SK-N-SH (cell line): ENCODE data around the gene ZNF609. TPM values are rescaled to one million over a fixed set of nuclear protein-coding genes. Genes with fewer than 3 reads are reported as not detected.

Experiments used
- CTCF ChIA-PET: fragments of 300-600, 350-600 bp; formaldehyde crosslinking; extraction: SDS; loops from one replicate; lab custom pipeline; 2021; lab: Yijun Ruan, JAX
- POLR2A ChIA-PET: fragments of 350-600 bp; sonication (Branson Sonifier 250); formaldehyde crosslinking; extraction: SDS; loops from one replicate; lab custom pipeline; 2020; ENCODE audit warnings: antibody characterized with exemption, inconsistent platforms; lab: Yijun Ruan, JAX
- DNase-seq: peaks from one replicate; pipeline ENCODE4 v3.0.0; 2012
- H2AFZ ChIP-seq: fragments of 200-600 bp; sonication (generic); 2 replicates; pipeline ENCODE4 v1.8.1; 2016; ENCODE audit warnings: antibody characterized with exemption, mild to moderate bottlenecking, low read depth
- H3F3A ChIP-seq: fragments of 200-600 bp; sonication (generic); replicated peaks from 2 replicates; pipeline ENCODE3; 2016; ENCODE audit warnings: antibody characterized with exemption, mild to moderate bottlenecking; ENCODE audit not compliant: insufficient read depth
- H3K27ac ChIP-seq, 2 experiments: fragments of 200-500 bp in 1 of 2; fragments of 200-600 bp in 1 of 2; sonication (Bioruptor generic) in 1 of 2; sonication (generic), shearing (Covaris generic) in 1 of 2; 2 replicates each; pipeline versions ENCODE4 v1.5.1 to v1.6.1; 2014 to 2016; ENCODE audit warnings: low read depth in 2 of 2, inconsistent platforms in 1 of 2, low read length in 1 of 2, mild to moderate bottlenecking in 1 of 2, mixed read lengths in 1 of 2
- H3K27me3 ChIP-seq: fragments of 200-600 bp; sonication (generic), shearing (Covaris generic); 2 replicates; pipeline ENCODE4 v1.6.1; 2016; ENCODE audit warnings: mixed run types; ENCODE audit not compliant: insufficient read depth
- H3K36me3 ChIP-seq, 2 experiments: fragments of 200-500 bp in 1 of 2; fragments of 200-600 bp in 1 of 2; sonication (Bioruptor generic) in 1 of 2; sonication (generic) in 1 of 2; replicated peaks in 1 of 2; 2 replicates each; pipeline versions ENCODE3 to v1.5.1; 2014 to 2016; ENCODE audit warnings: low read length in 1 of 2, mild to moderate bottlenecking in 1 of 2; ENCODE audit not compliant: insufficient read depth in 2 of 2, control insufficient read depth in 1 of 2
- H3K4me1 ChIP-seq, 2 experiments: fragments of 200-500 bp in 1 of 2; fragments of 200-600 bp in 1 of 2; sonication (Bioruptor generic) in 1 of 2; sonication (generic), shearing (Covaris generic) in 1 of 2; 2 replicates each; pipeline versions ENCODE4 v1.5.1 to v1.6.1; 2014 to 2016; ENCODE audit warnings: low read depth in 1 of 2, low read length in 1 of 2, mixed run types in 1 of 2; ENCODE audit not compliant: insufficient read depth in 2 of 2, control insufficient read depth in 1 of 2
- H3K4me2 ChIP-seq: fragments of 200-600 bp; sonication (generic), shearing (Covaris generic); 2 replicates; pipeline ENCODE4 v1.6.1; 2017; ENCODE audit warnings: mixed run types
- H3K4me3 ChIP-seq, 2 experiments: fragments of 200-500 bp in 1 of 2; fragments of 200-600 bp in 1 of 2; sonication (Bioruptor generic) in 1 of 2; sonication (generic), shearing (Covaris generic) in 1 of 2; 2 replicates each; pipeline versions ENCODE4 v1.5.1 to v1.8.1; 2014 to 2016; ENCODE audit warnings: low read depth in 2 of 2, inconsistent platforms in 1 of 2, low read length in 1 of 2, mild to moderate bottlenecking in 1 of 2, mixed read lengths in 1 of 2, moderate library complexity in 1 of 2
- H3K79me2 ChIP-seq: fragments of 200-600 bp; sonication (generic); 2 replicates; pipeline ENCODE4 v1.8.1; 2017; ENCODE audit warnings: mild to moderate bottlenecking; ENCODE audit not compliant: insufficient read depth
- H3K9ac ChIP-seq: fragments of 200-600 bp; sonication (generic); 2 replicates; pipeline ENCODE4 v1.6.1; 2017; ENCODE audit warnings: mixed run types
- H3K9me2 ChIP-seq: fragments of 200-600 bp; sonication (generic); 2 replicates; pipeline ENCODE4 v1.6.1; 2017; ENCODE audit warnings: mixed run types
- H3K9me3 ChIP-seq: fragments of 200-600 bp; sonication (generic); 2 replicates; pipeline ENCODE4 v1.6.1; 2017; ENCODE audit warnings: mixed run types, mild to moderate bottlenecking, moderate library complexity
- H4K20me1 ChIP-seq: fragments of 200-600 bp; sonication (generic); 2 replicates; pipeline ENCODE4 v1.6.1; 2017; ENCODE audit warnings: mild to moderate bottlenecking, mixed run types; ENCODE audit not compliant: insufficient read depth
- CHD2 ChIP-seq: fragments of 150-350 bp; IDR thresholded peaks from 2 replicates; pipeline ENCODE4 v1.6.1; 2018; ENCODE audit warnings: low read length; ENCODE audit not compliant: partially characterized antibody
- ELF1 ChIP-seq: IDR thresholded peaks from 2 replicates; pipeline ENCODE4 v1.4.0; 2012
- EP300 ChIP-seq, 2 experiments: IDR thresholded peaks; 2 replicates each; pipeline versions ENCODE4 v1.4.0 to v1.6.1; 2012; ENCODE audit warnings: borderline replicate concordance in 1 of 2, low read depth in 1 of 2, low read length in 1 of 2
- EZH2phosphoT487 ChIP-seq: fragments of 200-600 bp; sonication (generic); IDR thresholded peaks from 2 replicates; pipeline ENCODE4 v1.6.1; 2017; ENCODE audit warnings: low read depth, mixed run types, mild to moderate bottlenecking, antibody characterized with exemption, moderate library complexity, borderline replicate concordance
- FOXJ3 ChIP-seq: sonication (generic); formaldehyde crosslinking; IDR thresholded peaks from 2 replicates; pipeline ENCODE4 v1.5.1; 2020; ENCODE audit warnings: mild to moderate bottlenecking, missing genetic modification reagents
- GABPA ChIP-seq: IDR thresholded peaks from 2 replicates; pipeline ENCODE4 v1.4.0; 2012; ENCODE audit warnings: low read depth, mild to moderate bottlenecking
- IRF3 ChIP-seq: fragments of 150-350 bp; IDR thresholded peaks from 2 replicates; pipeline ENCODE4 v1.6.1; 2016; ENCODE audit warnings: mild to moderate bottlenecking, low read depth, low read length
- MAX ChIP-seq: IDR thresholded peaks from 2 replicates; pipeline ENCODE4 v1.4.0; 2012; ENCODE audit warnings: low read depth
- MXI1 ChIP-seq: IDR thresholded peaks from 2 replicates; pipeline ENCODE4 v1.6.1; 2012; ENCODE audit warnings: mild to moderate bottlenecking, low read depth, low read length, improper control_type of control experiment
- NFIC ChIP-seq: IDR thresholded peaks from 2 replicates; pipeline ENCODE4 v1.4.0; 2012; ENCODE audit warnings: borderline replicate concordance
- NRF1 ChIP-seq: IDR thresholded peaks from 2 replicates; pipeline ENCODE4 v1.6.1; 2012; ENCODE audit warnings: low read depth, mild to moderate bottlenecking, low read length
- PBX3 ChIP-seq: IDR thresholded peaks from 2 replicates; pipeline ENCODE4; 2012
- RXRA ChIP-seq: IDR thresholded peaks from 2 replicates; pipeline ENCODE4 v1.4.0; 2012; ENCODE audit warnings: low read depth, mild to moderate bottlenecking, borderline replicate concordance
- SMC3 ChIP-seq: IDR thresholded peaks from 2 replicates; pipeline ENCODE4 v1.6.1; 2012; ENCODE audit warnings: low read depth, low read length, improper control_type of control experiment
- TAF1 ChIP-seq: IDR thresholded peaks from 2 replicates; pipeline ENCODE4 v1.6.1; 2012; ENCODE audit warnings: low read depth, mild to moderate bottlenecking, low read length, moderate library complexity, borderline replicate concordance
- TEAD4 ChIP-seq: IDR thresholded peaks from 2 replicates; pipeline ENCODE4 v1.4.0; 2012; ENCODE audit warnings: mild to moderate bottlenecking, borderline replicate concordance; ENCODE audit not compliant: insufficient read depth
- WGBS: methylation state at CpG from one replicate; pipeline ENCODE4 v1.1.6; 2017; ENCODE audit warnings: low lambda C conversion rate; 5-methylcytosine and 5-hydroxymethylcytosine counted together
- polyA plus RNA-seq, 3 experiments: library from polyadenylated mRNA; depleted of rRNA; stranded (reverse); fragments of >200 nt; gene quantifications; 2 replicates each; pipeline ENCODE4 v1.2.3, GENCODE V29; 2012
- TF ChIP-seq, protein P1 (sequence below): IDR thresholded peaks from 2 replicates; pipeline ENCODE4 v1.6.1; 2012; ENCODE audit warnings: mild to moderate bottlenecking, low read depth, low read length, moderate library complexity
- TF ChIP-seq, protein P2 (sequence below): fragments of 200-600 bp; sonication (generic); IDR thresholded peaks from 2 replicates; pipeline ENCODE4 v1.6.1; 2017; ENCODE audit warnings: antibody characterized with exemption, mild to moderate bottlenecking, moderate library complexity
- TF ChIP-seq, protein P3 (sequence below): IDR thresholded peaks from 2 replicates; pipeline ENCODE4 v1.4.0; 2012; ENCODE audit warnings: low read depth, borderline replicate concordance
- TF ChIP-seq, protein P4 (sequence below): IDR thresholded peaks from 2 replicates; pipeline ENCODE4 v1.4.0; 2012; ENCODE audit warnings: low read depth, borderline replicate concordance

ZNF609 gene
- polyA plus RNA-seq, 1 of the 3 experiments (the other 2 are of a cell fraction), result 12.6 TPM

- Histone ChIP-seq H3F3A (peaks cover 19% of the 10 kb centered on the region), H2AFZ (no peak overlapping the region), H3K9ac (no peak overlapping the region), H3K79me2 (peaks cover 97% of the 10 kb centered on the region), H4K20me1 (peaks cover 53% of the 10 kb centered on the region), H3K27ac (no peak overlapping the region), H3K36me3 (no peaks in the 10 kb centered on the region), H3K9me3 (no peaks in the 10 kb centered on the region), H3K27me3 (no peaks in the 10 kb centered on the region), H3K4me1 (peaks cover 12 to 24% of the 10 kb centered on the region in 2 experiments; a peak in 3 of 4 replicates), H3K9me2 (no peaks in the 10 kb centered on the region), H3K4me3 (no peak overlapping the region), H3K4me2 (no peak overlapping the region)
- POLR2A ChIA-PET, result no interaction called here
- WGBS, result 96% methylated on average over 5 of the region's 5 CpGs
- DNase-seq, result no peak
- CTCF ChIA-PET, result no interaction called here
- no peak for TF ChIP-seq CHD2
- TF ChIP-seq, protein P1, sequence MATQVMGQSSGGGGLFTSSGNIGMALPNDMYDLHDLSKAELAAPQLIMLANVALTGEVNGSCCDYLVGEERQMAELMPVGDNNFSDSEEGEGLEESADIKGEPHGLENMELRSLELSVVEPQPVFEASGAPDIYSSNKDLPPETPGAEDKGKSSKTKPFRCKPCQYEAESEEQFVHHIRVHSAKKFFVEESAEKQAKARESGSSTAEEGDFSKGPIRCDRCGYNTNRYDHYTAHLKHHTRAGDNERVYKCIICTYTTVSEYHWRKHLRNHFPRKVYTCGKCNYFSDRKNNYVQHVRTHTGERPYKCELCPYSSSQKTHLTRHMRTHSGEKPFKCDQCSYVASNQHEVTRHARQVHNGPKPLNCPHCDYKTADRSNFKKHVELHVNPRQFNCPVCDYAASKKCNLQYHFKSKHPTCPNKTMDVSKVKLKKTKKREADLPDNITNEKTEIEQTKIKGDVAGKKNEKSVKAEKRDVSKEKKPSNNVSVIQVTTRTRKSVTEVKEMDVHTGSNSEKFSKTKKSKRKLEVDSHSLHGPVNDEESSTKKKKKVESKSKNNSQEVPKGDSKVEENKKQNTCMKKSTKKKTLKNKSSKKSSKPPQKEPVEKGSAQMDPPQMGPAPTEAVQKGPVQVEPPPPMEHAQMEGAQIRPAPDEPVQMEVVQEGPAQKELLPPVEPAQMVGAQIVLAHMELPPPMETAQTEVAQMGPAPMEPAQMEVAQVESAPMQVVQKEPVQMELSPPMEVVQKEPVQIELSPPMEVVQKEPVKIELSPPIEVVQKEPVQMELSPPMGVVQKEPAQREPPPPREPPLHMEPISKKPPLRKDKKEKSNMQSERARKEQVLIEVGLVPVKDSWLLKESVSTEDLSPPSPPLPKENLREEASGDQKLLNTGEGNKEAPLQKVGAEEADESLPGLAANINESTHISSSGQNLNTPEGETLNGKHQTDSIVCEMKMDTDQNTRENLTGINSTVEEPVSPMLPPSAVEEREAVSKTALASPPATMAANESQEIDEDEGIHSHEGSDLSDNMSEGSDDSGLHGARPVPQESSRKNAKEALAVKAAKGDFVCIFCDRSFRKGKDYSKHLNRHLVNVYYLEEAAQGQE, result no peak
- no peak for TF ChIP-seq NRF1
- TF ChIP-seq, protein P2, sequence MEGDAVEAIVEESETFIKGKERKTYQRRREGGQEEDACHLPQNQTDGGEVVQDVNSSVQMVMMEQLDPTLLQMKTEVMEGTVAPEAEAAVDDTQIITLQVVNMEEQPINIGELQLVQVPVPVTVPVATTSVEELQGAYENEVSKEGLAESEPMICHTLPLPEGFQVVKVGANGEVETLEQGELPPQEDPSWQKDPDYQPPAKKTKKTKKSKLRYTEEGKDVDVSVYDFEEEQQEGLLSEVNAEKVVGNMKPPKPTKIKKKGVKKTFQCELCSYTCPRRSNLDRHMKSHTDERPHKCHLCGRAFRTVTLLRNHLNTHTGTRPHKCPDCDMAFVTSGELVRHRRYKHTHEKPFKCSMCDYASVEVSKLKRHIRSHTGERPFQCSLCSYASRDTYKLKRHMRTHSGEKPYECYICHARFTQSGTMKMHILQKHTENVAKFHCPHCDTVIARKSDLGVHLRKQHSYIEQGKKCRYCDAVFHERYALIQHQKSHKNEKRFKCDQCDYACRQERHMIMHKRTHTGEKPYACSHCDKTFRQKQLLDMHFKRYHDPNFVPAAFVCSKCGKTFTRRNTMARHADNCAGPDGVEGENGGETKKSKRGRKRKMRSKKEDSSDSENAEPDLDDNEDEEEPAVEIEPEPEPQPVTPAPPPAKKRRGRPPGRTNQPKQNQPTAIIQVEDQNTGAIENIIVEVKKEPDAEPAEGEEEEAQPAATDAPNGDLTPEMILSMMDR, result no peak
- TF ChIP-seq, protein P3, sequence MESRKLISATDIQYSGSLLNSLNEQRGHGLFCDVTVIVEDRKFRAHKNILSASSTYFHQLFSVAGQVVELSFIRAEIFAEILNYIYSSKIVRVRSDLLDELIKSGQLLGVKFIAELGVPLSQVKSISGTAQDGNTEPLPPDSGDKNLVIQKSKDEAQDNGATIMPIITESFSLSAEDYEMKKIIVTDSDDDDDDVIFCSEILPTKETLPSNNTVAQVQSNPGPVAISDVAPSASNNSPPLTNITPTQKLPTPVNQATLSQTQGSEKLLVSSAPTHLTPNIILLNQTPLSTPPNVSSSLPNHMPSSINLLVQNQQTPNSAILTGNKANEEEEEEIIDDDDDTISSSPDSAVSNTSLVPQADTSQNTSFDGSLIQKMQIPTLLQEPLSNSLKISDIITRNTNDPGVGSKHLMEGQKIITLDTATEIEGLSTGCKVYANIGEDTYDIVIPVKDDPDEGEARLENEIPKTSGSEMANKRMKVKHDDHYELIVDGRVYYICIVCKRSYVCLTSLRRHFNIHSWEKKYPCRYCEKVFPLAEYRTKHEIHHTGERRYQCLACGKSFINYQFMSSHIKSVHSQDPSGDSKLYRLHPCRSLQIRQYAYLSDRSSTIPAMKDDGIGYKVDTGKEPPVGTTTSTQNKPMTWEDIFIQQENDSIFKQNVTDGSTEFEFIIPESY, result no peak
- TF ChIP-seq IRF3, result no peak
- no peak for TF ChIP-seq EZH2phosphoT487
- TF ChIP-seq MAX, result no peak
- no peak for TF ChIP-seq RXRA
- TF ChIP-seq TAF1, result no peak
- no peak for TF ChIP-seq NFIC
- no peak for TF ChIP-seq EP300 (IDR thresholded peaks at IDR 0.05; ENCODE audit: borderline replicate concordance in 1 of 2, low read depth in 1 of 2, low read length in 1 of 2)
- TF ChIP-seq GABPA, result no peak
- no peak for TF ChIP-seq PBX3
- TF ChIP-seq MXI1, result no peak
- TF ChIP-seq FOXJ3 (CRISPR knock-in tag), result no peak
- no peak for TF ChIP-seq TEAD4
- no peak for TF ChIP-seq ELF1
- no peak for TF ChIP-seq SMC3
- TF ChIP-seq, protein P4, sequence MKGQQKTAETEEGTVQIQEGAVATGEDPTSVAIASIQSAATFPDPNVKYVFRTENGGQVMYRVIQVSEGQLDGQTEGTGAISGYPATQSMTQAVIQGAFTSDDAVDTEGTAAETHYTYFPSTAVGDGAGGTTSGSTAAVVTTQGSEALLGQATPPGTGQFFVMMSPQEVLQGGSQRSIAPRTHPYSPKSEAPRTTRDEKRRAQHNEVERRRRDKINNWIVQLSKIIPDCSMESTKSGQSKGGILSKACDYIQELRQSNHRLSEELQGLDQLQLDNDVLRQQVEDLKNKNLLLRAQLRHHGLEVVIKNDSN, result no peak
These were observed 154.1 kb downstream of the ZNF609 start for GRCh38 chr15:64614519-64614918.
